NB4 (cell line): ENCODE measurements around the gene PITPNC1.

ENCODE experiments used
- CTCF ChIP-seq: IDR thresholded peaks from one replicate; pipeline ENCODE4 v1.5.1; 2012; ENCODE audit warnings: low read depth, low read length
- POLR2A ChIP-seq: IDR thresholded peaks from 2 replicates; pipeline ENCODE4 v1.6.1; 2011; ENCODE audit warnings: mild to moderate bottlenecking; ENCODE audit not compliant: insufficient read length; ENCODE audit errors: extremely low read depth

- TF ChIP-seq CTCF (no peak), POLR2A (no peak)
Observed at GRCh38 chr17:67515490-67516083, 138.5 kb downstream of the PITPNC1 start.
